GM23338 (cell line): ENCODE data around the gene GJA1.
A peak's percentile ranks its signal among the peaks of the same experiment; 100 is the strongest.

Source experiments
- CTCF ChIP-seq, 2 experiments: fragments of 200-600 bp in 1 of 2; sonication (generic) in 1 of 2; conservative IDR thresholded peaks; 2 replicates each; pipeline versions ENCODE4 v1.5.1 to v1.6.1; 2016 to 2017; ENCODE audit warnings: antibody characterized with exemption in 2 of 2, low read depth in 2 of 2, mild to moderate bottlenecking in 2 of 2, moderate library complexity in 1 of 2
- ETS1 ChIP-seq: IDR thresholded peaks from 2 replicates; pipeline ENCODE4 v1.6.1; 2016; ENCODE audit warnings: antibody characterized with exemption
- EZH2 ChIP-seq: fragments of 200-600 bp; sonication (generic); IDR thresholded peaks from one replicate; pipeline ENCODE4 v1.8.0; 2017; ENCODE audit warnings: antibody characterized with exemption, mild to moderate bottlenecking, low read depth; ENCODE audit not compliant: unreplicated experiment
- EZH2phosphoT487 ChIP-seq: fragments of 200-600 bp; sonication (generic); IDR thresholded peaks from one replicate; pipeline ENCODE4 v1.8.1; 2018; ENCODE audit warnings: antibody characterized with exemption; ENCODE audit not compliant: unreplicated experiment
- POLR2AphosphoS5 ChIP-seq: IDR thresholded peaks from 2 replicates; pipeline ENCODE4 v1.6.1; 2016; ENCODE audit warnings: antibody characterized with exemption, low read depth
- REST ChIP-seq: IDR thresholded peaks from one replicate; pipeline ENCODE4 v1.6.1; 2018; ENCODE audit warnings: antibody characterized with exemption; ENCODE audit not compliant: unreplicated experiment
- ZNF331 ChIP-seq: fragments of 250-450 bp; sonication (Bioruptor Pico); IDR thresholded peaks from 2 replicates; pipeline ENCODE4 v1.5.0; 2020; ENCODE audit warnings: low read depth, mild to moderate bottlenecking, moderate library complexity

- TF ChIP-seq EZH2: no peak
- TF ChIP-seq CTCF (conservative IDR thresholded peaks at IDR 0.05; ENCODE audit: low read depth in 2 of 2): no peak
- peak; percentile 33; the same call in 1 of the 2 replicates for TF ChIP-seq POLR2AphosphoS5
- TF ChIP-seq EZH2phosphoT487: no peak
- TF ChIP-seq REST: no peak
- no peak for TF ChIP-seq ZNF331
- TF ChIP-seq ETS1: no peak
These were observed 4.0 kb downstream of the GJA1 start for GRCh38 chr6:121439475-121439874.
